HG02642 (cell line): ENCODE measurements around the gene SLC39A11.
"Not testable (repeated sequence)": the region's sequence is repeated elsewhere in the genome, so short reads cannot be mapped to it uniquely, and the experiment has no call there.

Experiments
- ATAC-seq: cut with Tn5 transposase; IDR thresholded peaks from one replicate; pipeline ENCODE4 v1.9.1; 2021; ENCODE audit warnings: mild to moderate bottlenecking; ENCODE audit not compliant: unreplicated experiment, poor library complexity

The SLC39A11 gene, protein sequence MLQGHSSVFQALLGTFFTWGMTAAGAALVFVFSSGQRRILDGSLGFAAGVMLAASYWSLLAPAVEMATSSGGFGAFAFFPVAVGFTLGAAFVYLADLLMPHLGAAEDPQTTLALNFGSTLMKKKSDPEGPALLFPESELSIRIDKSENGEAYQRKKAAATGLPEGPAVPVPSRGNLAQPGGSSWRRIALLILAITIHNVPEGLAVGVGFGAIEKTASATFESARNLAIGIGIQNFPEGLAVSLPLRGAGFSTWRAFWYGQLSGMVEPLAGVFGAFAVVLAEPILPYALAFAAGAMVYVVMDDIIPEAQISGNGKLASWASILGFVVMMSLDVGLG

DNA sequence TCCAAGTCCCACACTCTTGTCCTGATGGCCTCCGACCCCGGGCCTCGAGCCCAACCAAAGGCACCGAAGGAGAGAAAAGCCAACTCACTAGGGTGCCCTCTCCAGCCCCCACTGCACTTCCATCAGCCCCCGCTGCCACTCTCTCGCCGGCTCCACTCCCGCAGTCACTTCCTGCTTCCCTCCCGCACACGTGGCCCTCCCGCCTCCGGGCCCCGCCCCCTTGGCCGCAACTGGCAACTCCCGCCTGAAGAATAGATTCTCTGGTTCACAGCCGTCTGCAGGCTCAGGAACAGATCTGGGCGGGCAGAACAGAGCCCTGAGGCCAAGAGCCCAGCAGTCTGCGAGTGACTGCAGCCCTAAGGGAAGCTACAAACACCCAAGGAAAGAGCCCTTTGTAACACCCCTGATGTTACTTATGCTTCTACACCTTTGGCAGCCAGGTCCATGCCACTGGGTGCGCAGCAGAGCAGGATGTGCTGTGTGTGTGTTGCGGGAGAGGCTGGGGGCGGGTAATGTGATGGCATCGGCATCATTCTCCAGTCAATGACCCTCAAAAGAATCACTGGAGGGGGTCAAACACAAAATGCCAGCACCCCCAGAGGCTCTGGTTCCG lies at the start of gene SLC39A11:
SLC39A11 (minus strand) TSS at position 166 of the 613 bp plus-strand sequence. CDS start 3,924 bp downstream, outside the sequence.
- peak; percentile 99 for ATAC-seq

DNA sequence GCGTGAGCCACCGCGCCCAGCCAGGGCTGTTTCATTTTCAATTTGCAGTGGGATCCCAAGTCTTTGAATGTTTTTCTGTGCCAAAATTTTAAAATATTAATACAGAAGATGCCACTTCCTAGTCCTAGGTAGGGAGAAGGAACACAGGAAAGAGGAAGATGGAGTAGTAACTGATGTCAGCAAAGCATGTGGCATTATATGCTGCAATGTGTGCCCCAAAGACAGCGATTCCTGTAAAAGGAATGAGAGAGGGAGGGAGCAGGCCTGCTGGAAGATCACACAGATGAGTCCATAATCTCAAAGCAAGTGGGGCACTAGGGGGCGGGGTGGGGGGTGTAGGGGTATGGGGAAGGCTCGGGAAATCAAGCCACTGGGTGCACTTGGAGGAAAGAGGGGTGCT lies 48.9 kb upstream of the SLC39A11 start:
- ATAC-seq: no peak

DNA sequence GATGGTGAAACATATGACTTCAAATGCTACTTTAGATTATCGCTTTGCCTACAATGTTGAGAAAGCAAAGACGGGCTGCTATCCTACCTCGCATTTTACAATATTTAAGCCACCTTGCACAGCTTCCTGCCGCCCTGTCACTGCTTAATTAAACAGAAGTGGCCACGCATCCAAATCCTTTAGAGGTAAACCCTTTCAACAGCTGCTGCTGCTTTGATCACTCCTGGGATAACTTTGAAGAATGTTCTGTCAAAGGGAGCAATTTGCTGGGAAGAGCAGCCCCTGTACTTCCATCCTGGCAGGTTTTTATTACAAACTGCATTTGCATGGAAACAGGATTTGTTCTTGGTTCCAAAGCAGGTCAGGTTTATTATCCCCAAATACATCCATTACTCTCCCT lies 48.1 kb upstream of the SLC39A11 start:
- ATAC-seq: no peak

DNA sequence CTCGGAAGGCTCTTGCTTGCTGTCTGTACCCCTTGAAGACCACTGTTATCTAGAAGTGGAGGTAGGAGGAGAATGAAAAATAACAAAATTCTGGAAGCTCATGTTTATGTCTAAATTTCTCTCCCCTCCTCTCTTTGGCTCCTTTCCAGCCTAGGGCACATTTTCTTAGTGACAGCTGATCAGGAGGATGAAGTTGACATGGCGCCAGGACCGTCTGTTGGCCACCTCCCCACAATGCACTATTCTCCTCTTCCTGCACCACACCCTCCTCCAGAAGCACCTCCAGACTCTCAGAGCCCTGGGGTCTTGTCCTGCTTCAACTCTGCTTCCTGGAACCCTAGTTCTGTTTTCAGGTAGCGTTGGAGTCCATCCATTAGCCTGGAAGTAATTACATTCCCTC lies 46.8 kb upstream of the SLC39A11 start:
- no peak for ATAC-seq

DNA sequence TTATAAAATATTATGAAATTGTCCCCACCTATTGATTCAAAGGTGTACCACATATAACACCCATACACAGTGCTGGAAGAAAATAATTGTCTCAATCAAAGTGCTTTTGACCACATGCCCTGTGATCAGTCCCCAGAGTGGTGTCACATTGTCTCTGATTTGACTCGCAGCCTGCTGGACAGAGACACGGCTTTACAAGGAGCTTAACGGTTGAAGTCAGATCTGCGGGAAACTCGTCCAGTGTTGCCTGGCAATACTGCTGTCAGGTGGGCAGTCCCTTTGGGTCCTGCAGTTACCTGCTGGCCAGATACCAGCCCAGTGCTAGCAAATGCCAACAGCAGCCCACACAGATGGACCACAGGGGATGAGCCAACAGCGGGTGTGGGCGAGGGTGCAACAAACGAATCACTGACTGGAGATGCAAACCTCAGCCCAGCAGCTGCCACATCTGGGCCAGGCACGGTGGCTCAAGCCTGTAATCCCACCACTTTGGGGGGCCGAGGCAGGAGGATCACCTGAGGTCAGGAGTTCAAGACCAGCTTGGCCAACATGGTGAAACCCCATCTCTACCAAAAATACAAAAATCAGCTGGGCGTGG lies 46.2 kb upstream of the SLC39A11 start:
- ATAC-seq: no peak

DNA sequence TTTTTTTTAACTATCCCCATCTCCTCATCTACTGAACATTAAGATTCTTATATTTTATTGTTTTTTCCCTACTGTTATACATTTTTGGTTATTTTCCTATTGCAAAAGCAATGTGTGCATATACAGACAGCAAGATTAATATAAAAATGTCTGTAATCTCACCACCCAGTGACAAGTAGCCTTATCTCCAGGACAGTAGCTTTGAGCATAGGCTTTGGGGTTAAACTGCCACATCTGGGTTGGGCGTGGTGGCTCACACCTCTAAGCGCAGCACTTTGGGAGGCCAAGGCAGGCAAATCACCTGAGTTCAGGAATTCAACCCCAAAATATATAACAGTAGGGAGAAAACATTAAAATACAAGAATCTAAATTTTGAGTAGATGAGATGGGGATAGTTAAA lies 44.9 kb upstream of the SLC39A11 start:
- no peak for ATAC-seq

DNA sequence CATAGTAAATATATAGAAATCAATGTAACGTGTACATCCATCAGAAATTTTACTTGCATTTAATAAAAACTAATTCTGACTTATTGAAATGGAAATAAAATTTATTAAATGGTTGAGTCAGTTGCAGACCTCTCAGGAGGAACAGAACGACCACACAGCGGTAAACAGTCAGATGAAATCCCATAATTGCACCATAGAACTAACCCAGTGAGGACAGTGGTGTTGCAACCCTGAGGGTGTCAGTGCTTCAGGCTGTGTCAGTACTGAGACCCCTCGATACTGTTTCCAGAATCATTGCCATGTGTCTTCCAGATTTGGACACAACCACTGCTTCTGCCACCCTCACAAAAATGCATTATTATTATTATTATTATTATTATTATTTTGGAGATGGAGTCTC lies 43.3 kb upstream of the SLC39A11 start:
- ATAC-seq: no peak

DNA sequence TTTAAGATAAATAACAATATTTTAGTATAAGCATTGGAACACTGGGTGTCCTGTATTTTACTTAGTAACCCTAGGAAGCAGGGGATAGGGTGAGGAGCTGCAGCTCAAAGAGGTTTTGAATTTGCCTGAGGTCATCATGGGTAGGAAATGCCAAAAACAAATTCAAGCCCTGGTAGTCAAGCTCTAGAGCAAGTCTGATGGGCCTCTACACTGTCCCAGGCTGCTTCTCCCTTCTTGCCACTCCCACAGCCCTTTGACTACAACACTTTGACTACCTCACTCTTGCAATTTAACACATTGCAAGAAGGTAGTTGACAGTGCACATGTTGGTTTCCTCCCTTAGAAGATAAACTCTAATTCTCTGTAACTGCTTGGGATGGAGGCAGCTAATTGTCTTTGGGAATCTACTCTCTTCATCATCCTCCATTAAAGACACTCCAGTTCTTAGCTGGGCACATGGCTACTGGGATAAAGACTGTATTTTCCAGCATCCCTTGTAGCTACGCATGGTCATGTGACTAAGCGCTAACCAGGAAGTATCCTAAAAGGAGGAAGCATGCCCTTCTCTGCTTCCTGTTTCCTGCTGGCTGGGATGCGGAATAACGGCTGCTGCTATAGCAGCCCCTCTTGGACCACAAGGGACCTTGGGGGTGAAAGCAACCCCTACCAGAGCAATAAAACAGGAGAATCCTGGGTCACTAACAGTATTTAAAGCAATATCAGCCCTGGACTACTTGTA lies 41.6 kb upstream of the SLC39A11 start:
- ATAC-seq: no peak

DNA sequence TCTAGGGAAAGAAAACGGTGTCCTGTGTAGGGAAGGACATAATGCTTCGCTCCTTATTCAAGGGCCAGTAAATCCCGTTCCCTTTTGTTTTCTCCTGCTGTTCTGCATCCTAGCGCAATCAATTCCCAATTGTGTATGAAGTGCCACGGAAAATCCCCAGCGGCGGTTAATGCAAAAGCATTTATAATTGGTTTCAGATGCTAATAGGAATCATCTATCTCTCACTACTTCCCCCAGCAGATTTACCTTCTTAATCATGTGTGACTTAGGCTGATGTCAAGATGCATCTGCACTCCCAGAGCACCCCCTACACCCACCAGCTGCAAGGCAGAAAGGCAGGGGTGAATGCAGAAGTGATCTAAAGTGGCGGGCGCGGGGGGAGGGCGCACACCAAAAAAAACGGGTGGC lies 39.6 kb upstream of the SLC39A11 start:
- no peak for ATAC-seq

DNA sequence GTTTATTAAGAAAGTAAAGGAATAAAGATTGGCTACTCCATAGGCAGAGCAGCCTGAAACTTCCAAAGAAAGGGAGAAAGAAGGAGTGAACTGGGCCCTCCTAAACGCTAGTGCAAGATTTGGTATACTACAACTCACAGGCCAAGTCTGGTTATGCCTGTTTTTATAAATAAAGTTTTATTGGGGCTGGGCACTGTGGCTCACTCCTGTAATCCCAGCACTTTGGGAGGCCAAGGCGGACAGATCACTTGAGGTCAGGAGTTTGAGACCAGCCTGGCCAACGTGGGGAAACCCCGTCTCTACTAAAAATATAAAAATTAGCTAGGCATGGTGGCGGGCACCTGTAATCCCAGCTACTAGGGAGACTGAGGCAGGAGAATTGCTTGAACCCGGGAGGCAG lies 39.0 kb upstream of the SLC39A11 start:
- not testable (repeated sequence) for ATAC-seq

DNA sequence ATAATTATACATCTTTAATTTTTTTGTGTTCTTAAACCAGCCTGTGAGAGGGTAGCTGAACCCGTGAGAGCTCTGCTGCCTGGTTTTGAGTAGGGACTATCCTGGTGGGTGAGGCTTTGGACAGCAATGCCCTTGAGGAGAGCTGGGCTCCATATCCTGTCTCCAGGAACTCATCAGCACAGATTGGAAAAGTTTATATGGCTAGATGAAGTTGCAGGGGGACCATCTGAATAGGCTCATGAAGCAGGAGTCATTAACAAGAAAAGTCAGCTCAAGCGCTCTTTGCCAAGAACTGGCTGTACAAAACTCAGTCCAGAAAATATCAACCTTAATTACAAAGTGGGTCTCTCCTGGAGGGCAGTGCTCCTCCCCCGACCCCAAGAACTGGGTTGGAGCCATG lies 38.5 kb upstream of the SLC39A11 start:
- no peak for ATAC-seq

DNA sequence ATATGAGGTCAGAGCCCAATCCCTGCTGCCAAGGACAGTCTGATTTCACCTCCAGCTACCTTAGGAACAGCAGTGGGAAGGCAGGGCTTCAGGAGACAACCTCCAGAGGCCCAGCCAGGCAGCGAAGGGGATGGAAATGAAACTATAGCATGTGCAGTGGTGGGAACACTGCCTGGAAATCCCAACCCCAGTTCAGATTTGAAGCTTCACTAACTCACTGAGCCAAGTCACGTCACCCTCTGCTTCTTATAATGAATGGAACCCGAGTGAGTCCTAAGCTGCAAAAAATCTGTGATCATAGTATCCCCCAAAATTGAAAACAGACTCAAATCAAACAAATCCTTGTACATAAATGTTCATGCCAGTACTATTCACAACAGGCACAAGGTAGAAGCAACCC lies 36.0 kb upstream of the SLC39A11 start:
- no peak for ATAC-seq

DNA sequence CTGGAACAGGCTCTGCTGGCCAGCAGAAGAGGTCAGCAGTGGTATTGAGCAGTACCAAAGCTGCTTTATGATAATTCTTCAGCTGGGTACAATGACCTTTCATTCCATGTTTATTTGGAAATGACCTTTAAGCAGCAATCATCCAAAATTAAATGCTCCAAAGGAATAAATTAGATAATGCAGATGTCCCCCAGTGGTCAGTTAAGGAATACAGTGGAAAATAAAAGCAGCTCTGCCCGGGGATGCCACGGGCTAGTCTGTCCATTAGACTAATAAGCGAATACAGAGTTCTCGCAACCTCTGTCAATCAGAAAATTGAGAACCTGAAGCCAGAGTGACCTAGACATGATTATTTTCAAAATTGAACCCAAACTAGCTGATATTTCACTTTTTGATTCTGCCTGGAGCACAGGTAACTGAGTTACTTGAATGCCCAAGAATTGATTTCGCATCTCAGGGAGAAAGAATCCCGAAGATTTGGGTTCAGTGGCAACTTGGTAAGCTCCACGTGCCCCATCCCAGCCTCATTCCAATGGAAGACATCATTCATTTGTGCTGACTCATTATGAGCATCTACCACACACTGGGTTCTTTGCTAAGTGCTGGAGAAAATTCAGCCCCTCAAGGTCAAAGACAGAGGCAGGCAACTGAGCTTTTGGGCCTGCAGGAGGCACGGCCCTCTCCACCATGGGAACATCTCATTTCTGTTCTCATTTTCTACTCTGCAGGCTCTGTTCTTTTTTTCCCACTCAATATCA lies 34.4 kb upstream of the SLC39A11 start:
- ATAC-seq: no peak

DNA sequence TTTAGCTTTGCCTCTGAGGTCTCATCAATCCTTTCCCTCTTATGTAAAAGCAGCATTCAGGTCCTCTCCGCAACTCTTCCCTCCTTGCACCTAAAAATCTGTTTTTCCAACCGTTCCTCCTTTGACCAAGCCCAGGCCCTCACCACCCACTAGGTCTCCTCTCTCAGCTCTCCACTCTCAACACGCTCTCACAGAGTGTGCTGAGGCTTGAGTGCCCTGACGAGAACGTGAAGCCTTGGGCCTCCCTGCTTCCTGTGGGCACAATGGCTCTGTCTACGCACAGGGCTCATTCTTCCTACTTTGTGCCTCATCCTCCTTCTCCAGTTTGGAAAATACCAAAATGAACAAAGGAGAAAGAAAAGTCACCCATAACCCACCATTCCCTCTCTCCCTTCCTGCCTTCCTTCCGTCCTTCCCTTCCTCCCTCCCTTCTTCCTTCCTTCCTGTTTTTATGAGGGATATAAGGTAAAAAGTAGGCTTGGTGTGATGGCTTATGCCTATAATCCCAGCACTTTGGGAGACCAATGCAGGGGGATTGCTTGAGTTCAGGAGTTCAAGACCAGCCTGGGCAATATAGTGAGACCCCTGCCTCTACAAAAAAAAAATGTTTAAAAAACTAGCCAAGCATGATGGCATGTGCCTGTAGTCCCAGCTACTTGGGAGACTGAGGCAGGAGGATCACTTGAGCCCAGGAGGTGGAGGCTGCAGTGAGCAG lies 31.3 kb upstream of the SLC39A11 start:
- no peak for ATAC-seq

DNA sequence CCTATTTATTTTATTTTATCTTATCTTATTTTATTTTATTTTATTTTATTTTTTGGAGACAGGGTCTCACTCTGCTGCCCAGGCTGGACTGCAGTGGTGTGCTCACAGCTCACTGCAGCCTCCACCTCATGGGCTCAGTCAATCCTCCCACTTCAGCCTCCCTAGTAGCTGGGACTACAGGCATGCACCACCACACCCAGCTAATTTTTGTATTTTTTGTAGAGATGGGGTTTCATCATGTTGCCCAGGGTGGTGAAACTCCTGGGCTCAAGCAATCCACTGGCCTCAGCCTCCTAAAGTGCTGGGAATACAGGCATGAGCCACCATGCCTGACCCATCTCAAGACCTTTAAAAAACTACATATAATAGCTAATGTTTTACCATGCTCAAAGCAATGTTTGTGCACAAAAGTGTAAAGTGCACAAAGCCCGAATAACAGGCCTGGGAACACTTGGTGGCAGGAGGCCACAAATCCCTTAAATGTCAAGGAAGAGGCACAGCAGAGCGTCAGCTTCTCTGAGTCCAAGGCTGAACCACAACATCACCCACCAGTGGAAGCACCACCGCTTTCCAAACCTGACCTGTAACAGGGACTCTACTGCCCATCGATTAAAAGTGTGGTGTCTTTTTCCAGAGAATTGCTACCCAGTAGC lies 30.6 kb upstream of the SLC39A11 start:
- no peak for ATAC-seq

DNA sequence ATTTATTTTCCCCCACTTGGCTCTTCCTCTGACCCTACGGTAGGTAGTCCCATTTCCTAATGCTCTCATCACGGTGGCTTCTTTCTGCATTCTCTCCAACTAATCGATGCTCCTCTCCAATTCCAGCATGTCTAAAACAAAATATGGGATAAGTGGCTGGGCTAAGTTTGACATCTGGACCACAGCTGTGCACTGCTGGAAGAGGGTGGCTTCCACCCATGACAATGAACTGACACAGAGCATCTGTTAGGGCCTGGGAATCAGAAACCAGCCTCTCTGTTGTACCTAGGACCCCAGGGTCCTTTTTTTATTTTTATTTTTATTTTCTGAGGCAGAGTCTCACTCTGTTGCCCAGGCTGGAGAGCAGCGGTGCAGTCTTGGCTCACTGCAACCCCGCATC lies 29.0 kb upstream of the SLC39A11 start:
- no peak for ATAC-seq

DNA sequence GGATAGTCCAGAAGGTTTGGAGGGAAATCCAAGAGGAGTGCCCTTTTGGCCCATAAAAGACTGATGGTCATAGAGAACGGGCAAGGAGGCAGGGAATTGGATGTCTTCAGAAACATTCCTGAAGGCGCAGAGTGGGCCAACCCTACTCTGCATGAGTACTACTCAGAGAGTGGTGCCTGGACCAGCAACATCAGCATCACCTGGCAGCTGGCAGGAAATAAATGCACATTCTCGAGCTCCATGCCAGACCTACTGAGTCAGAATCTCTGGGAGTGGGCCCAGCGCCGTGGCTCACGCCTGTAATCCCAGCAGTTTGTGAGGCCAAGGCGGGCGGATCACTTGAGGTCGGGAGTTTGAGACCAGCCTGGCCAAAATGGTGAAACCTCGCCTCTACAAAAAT lies 27.1 kb upstream of the SLC39A11 start:
- ATAC-seq: no peak

DNA sequence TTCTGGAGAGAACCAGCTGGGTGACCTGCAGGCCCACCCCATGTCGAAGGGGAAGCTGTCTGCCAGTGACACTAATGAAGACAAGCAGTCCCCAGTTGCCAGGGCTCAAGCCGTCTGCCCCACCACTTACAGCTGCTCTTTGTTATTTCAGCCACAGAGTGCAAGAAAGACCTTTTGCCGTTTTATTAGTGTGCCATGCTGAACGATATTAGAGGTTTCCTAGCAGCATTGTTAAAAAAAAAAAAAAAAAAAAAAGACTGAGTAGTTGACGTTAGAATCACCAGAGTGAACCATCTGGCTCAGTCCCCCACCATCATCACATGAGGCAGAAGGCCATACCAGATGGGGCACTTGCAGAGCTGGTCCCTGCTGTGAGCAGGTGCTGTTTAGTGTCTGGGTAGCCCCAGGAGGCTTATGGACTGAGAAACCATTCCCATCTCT lies 26.5 kb upstream of the SLC39A11 start:
- ATAC-seq: no peak

DNA sequence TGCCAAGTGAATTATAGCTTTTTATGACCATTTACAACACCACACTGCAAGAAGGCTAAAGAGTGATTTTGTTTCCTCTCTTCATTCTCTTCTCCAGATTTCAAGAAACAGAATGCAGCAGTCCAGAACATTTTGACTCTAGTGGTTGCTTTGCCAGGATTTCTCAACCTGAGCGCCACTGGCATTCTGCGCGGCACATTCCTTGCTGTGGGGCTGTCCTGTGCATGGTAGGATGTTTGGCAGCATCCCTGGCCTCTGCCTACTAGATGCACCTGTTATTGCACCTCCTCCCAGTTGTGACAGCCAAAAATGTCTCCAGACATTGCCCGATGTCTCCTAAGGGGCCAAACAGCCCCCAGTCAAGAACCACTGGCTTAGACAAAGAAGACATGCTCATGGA lies 25.7 kb upstream of the SLC39A11 start:
- ATAC-seq: no peak
